Stimulated activated memory B cell treated with anti-CD40 and anti-IgM and Interleukin-4, amounts not matched to agents 10 μg/mL and 1 μg/mL and 100 μg/mL, for 72 hours (primary cell): ENCODE data around the gene CDC20B.
"Not testable (repeated sequence)": the region's sequence is repeated elsewhere in the genome, so short reads cannot be mapped to it uniquely, and the experiment has no call there.

ENCODE experiments used
- ATAC-seq: fragments of 150-1000 bp; cut with Tn5 transposase; 2 replicates; pipeline ENCODE4 v1.10.0; 2021
- H3K27ac Mint-ChIP-seq: one replicate; pipeline ENCODE4 v1.8.0; 2022; ENCODE audit warnings: mild to moderate bottlenecking, mixed read lengths
- H3K27me3 Mint-ChIP-seq: one replicate; pipeline ENCODE4 v1.8.0; 2022; ENCODE audit warnings: mixed read lengths
- H3K36me3 Mint-ChIP-seq: one replicate; pipeline ENCODE4 v1.8.0; 2022; ENCODE audit warnings: mixed read lengths
- H3K4me1 Mint-ChIP-seq: one replicate; pipeline ENCODE4 v1.8.0; 2022; ENCODE audit warnings: mixed read lengths
- H3K4me3 Mint-ChIP-seq: one replicate; pipeline ENCODE4 v1.8.0; 2022; ENCODE audit warnings: mild to moderate bottlenecking, moderate library complexity, mixed read lengths
- H3K9me3 Mint-ChIP-seq: one replicate; pipeline ENCODE4 v1.8.0; 2022; ENCODE audit warnings: mixed read lengths

Gene CDC20B

GRCh38 chr5:55101148-55101547 is 71.8 kb downstream of the CDC20B start:
- H3K27me3 Mint-ChIP-seq, H3K27ac Mint-ChIP-seq, H3K4me3 Mint-ChIP-seq, ATAC-seq, H3K36me3 Mint-ChIP-seq, H3K4me1 Mint-ChIP-seq, H3K9me3 Mint-ChIP-seq: not testable (repeated sequence)

- peaks cover 14% of the 10 kb centered on the region for H3K27me3 Mint-ChIP-seq
- H3K36me3 Mint-ChIP-seq: no peaks in the 10 kb centered on the region
- peaks cover 4% of the 10 kb centered on the region for H3K9me3 Mint-ChIP-seq
- H3K4me1 Mint-ChIP-seq: no peaks in the 10 kb centered on the region
- H3K4me3 Mint-ChIP-seq: no peak overlapping the region
- ATAC-seq: no peak
- no peak overlapping the region for H3K27ac Mint-ChIP-seq
Measured at GRCh38 chr5:55096861-55097260, 76.1 kb downstream of the CDC20B start.

- H3K4me1 Mint-ChIP-seq: no peaks in the 10 kb centered on the region
- no peak for ATAC-seq
- H3K36me3 Mint-ChIP-seq: no peaks in the 10 kb centered on the region
- no peak overlapping the region for H3K4me3 Mint-ChIP-seq
- no peak overlapping the region for H3K27ac Mint-ChIP-seq
- peaks cover 17% of the 10 kb centered on the region for H3K27me3 Mint-ChIP-seq
- H3K9me3 Mint-ChIP-seq: peaks cover 4% of the 10 kb centered on the region
Measured at GRCh38 chr5:55096182-55096581, 76.8 kb downstream of the CDC20B start.

- H3K9me3 Mint-ChIP-seq, ATAC-seq, H3K4me3 Mint-ChIP-seq, H3K4me1 Mint-ChIP-seq, H3K36me3 Mint-ChIP-seq, H3K27ac Mint-ChIP-seq: not testable (repeated sequence)
- peaks cover 31% of the 10 kb centered on the region for H3K27me3 Mint-ChIP-seq
Measured at GRCh38 chr5:55091011-55091410, 82.0 kb downstream of the CDC20B start.

GRCh38 chr5:55089301-55089700 is 83.7 kb downstream of the CDC20B start:
- H3K4me3 Mint-ChIP-seq, H3K36me3 Mint-ChIP-seq, ATAC-seq, H3K9me3 Mint-ChIP-seq, H3K27ac Mint-ChIP-seq, H3K4me1 Mint-ChIP-seq: not testable (repeated sequence)
- peaks cover 31% of the 10 kb centered on the region for H3K27me3 Mint-ChIP-seq

GRCh38 chr5:55081541-55081940 is 91.4 kb downstream of the CDC20B start:
- Mint-ChIP-seq H3K27ac (no peak overlapping the region), H3K9me3 (peaks cover 10% of the 10 kb centered on the region), H3K4me1 (no peaks in the 10 kb centered on the region), H3K4me3 (no peak overlapping the region), H3K36me3 (no peaks in the 10 kb centered on the region), H3K27me3 (peaks cover 14% of the 10 kb centered on the region)
- no peak for ATAC-seq

- no peak for ATAC-seq
- H3K4me1 Mint-ChIP-seq: no peaks in the 10 kb centered on the region
- no peaks in the 10 kb centered on the region for H3K36me3 Mint-ChIP-seq
- no peaks in the 10 kb centered on the region for H3K9me3 Mint-ChIP-seq
- H3K4me3 Mint-ChIP-seq: no peak overlapping the region
- peaks cover 9% of the 10 kb centered on the region for H3K27me3 Mint-ChIP-seq
- no peak overlapping the region for H3K27ac Mint-ChIP-seq
Measured at GRCh38 chr5:55073211-55073610, 99.8 kb downstream of the CDC20B start.

- H3K27ac Mint-ChIP-seq: no peak overlapping the region
- no peak overlapping the region for H3K4me3 Mint-ChIP-seq
- no peaks in the 10 kb centered on the region for H3K36me3 Mint-ChIP-seq
- ATAC-seq: no peak
- no peaks in the 10 kb centered on the region for H3K4me1 Mint-ChIP-seq
- no peaks in the 10 kb centered on the region for H3K9me3 Mint-ChIP-seq
- peaks cover 9% of the 10 kb centered on the region for H3K27me3 Mint-ChIP-seq
Measured at GRCh38 chr5:55072666-55073065, 100.3 kb downstream of the CDC20B start.

GRCh38 chr5:55071413-55071812 is 101.6 kb downstream of the CDC20B start:
- Mint-ChIP-seq H3K36me3 (no peaks in the 10 kb centered on the region), H3K4me3 (no peak overlapping the region), H3K9me3 (no peaks in the 10 kb centered on the region), H3K27ac (no peak overlapping the region), H3K4me1 (no peaks in the 10 kb centered on the region), H3K27me3 (peaks cover 19% of the 10 kb centered on the region)
- ATAC-seq: no peak

- Mint-ChIP-seq H3K27me3 (peaks cover 24% of the 10 kb centered on the region), H3K4me1 (no peaks in the 10 kb centered on the region), H3K4me3 (no peak overlapping the region), H3K9me3 (no peaks in the 10 kb centered on the region), H3K27ac (no peak overlapping the region), H3K36me3 (no peaks in the 10 kb centered on the region)
- ATAC-seq: no peak
Measured at GRCh38 chr5:55070968-55071367, 102.0 kb downstream of the CDC20B start.

- no peak for ATAC-seq
- Mint-ChIP-seq H3K27ac (no peak overlapping the region), H3K27me3 (peaks cover 38% of the 10 kb centered on the region), H3K4me1 (peaks cover 6% of the 10 kb centered on the region), H3K36me3 (no peaks in the 10 kb centered on the region), H3K9me3 (no peaks in the 10 kb centered on the region), H3K4me3 (no peak overlapping the region)
Measured at GRCh38 chr5:55066277-55066676, 106.7 kb downstream of the CDC20B start.

- no peaks in the 10 kb centered on the region for H3K36me3 Mint-ChIP-seq
- H3K27ac Mint-ChIP-seq: no peak overlapping the region
- H3K27me3 Mint-ChIP-seq: peaks cover 30% of the 10 kb centered on the region
- H3K4me3 Mint-ChIP-seq: no peak overlapping the region
- H3K4me1 Mint-ChIP-seq: peaks cover 6% of the 10 kb centered on the region
- H3K9me3 Mint-ChIP-seq: peaks cover 4% of the 10 kb centered on the region
- no peak for ATAC-seq
Measured at GRCh38 chr5:55064523-55064922, 108.5 kb downstream of the CDC20B start.

- peaks cover 34% of the 10 kb centered on the region for H3K27me3 Mint-ChIP-seq
- ATAC-seq: no peak
Measured at GRCh38 chr5:55063899-55064298, 109.1 kb downstream of the CDC20B start.

GRCh38 chr5:55063220-55063863 is 109.6 kb downstream of the CDC20B start:
- H3K4me1 Mint-ChIP-seq: peaks cover 6% of the 10 kb centered on the region

More at GRCh38 chr5:55063899-55064298, 109.1 kb downstream of the CDC20B start:
- peaks cover 6% of the 10 kb centered on the region for H3K4me1 Mint-ChIP-seq
- H3K36me3 Mint-ChIP-seq: no peaks in the 10 kb centered on the region
- H3K4me3 Mint-ChIP-seq: no peak overlapping the region
- H3K27ac Mint-ChIP-seq: no peak overlapping the region
- H3K9me3 Mint-ChIP-seq: peaks cover 4% of the 10 kb centered on the region

More at GRCh38 chr5:55063220-55063863, 109.6 kb downstream of the CDC20B start:
- Mint-ChIP-seq H3K27ac (no peak overlapping the region), H3K36me3 (no peaks in the 10 kb centered on the region), H3K4me3 (no peak overlapping the region), H3K27me3 (peaks cover 40% of the 10 kb centered on the region), H3K9me3 (peaks cover 4% of the 10 kb centered on the region)
- ATAC-seq: no peak
